GM23338 (cell line): ENCODE data around the gene ACP5. TPM values are rescaled to one million over a fixed set of nuclear protein-coding genes. Genes with fewer than 3 reads are reported as not detected.

ENCODE experiments used
- ATAC-seq: fragments of 200-7000 bp; cut with Tn5 transposase; 3 replicates; pipeline ENCODE4 v1.9.1; 2020
- DNase-seq: peaks from one replicate; pipeline ENCODE4 v3.0.0-alpha.2; 2015; ENCODE audit warnings: low spot score
- H2AFZ ChIP-seq: fragments of 200-600 bp; sonication (generic); 2 replicates; pipeline ENCODE4 v1.8.0; 2016; ENCODE audit warnings: antibody characterized with exemption, mild to moderate bottlenecking, moderate library complexity
- H3F3A ChIP-seq: fragments of 200-600 bp; sonication (generic); replicated peaks from 2 replicates; pipeline ENCODE4 v1.8.0; 2017; ENCODE audit warnings: antibody characterized with exemption, mixed run types, low read depth
- H3K27ac ChIP-seq: fragments of 200-600 bp; sonication (generic); 2 replicates; pipeline ENCODE4 v1.6.1; 2016; ENCODE audit warnings: low read depth
- H3K27me3 ChIP-seq: fragments of 200-600 bp; sonication (generic); 2 replicates; pipeline ENCODE4 v1.8.0; 2016; ENCODE audit warnings: mild to moderate bottlenecking, mixed run types, moderate library complexity; ENCODE audit not compliant: insufficient read depth
- H3K36me3 ChIP-seq: fragments of 200-600 bp; sonication (generic); 2 replicates; pipeline ENCODE4 v1.8.0; 2016; ENCODE audit warnings: mild to moderate bottlenecking; ENCODE audit not compliant: insufficient read depth
- H3K4me1 ChIP-seq: fragments of 200-600 bp; sonication (generic); 2 replicates; pipeline ENCODE4 v1.8.0; 2016; ENCODE audit warnings: mild to moderate bottlenecking, moderate library complexity; ENCODE audit not compliant: insufficient read depth
- H3K4me2 ChIP-seq: fragments of 200-600 bp; sonication (generic); 2 replicates; pipeline ENCODE4 v1.7.1; 2017; ENCODE audit warnings: mixed run types
- H3K4me3 ChIP-seq: fragments of 200-600 bp; sonication (generic); 2 replicates; pipeline ENCODE4 v1.6.1; 2016; ENCODE audit warnings: mixed run types
- H3K79me2 ChIP-seq: fragments of 200-600 bp; sonication (generic); replicated peaks from 2 replicates; pipeline ENCODE4 v1.8.0; 2017; ENCODE audit warnings: mild to moderate bottlenecking; ENCODE audit not compliant: insufficient read depth
- H3K9me2 ChIP-seq: fragments of 200-600 bp; sonication (generic); 2 replicates; pipeline ENCODE4 v1.8.0; 2017; ENCODE audit not compliant: insufficient read depth
- H4K20me1 ChIP-seq: fragments of 200-600 bp; sonication (generic); replicated peaks from 2 replicates; pipeline ENCODE4 v1.8.0; 2017; ENCODE audit warnings: mild to moderate bottlenecking; ENCODE audit not compliant: insufficient read depth
- H3K27ac Mint-ChIP-seq: 2 replicates; pipeline ENCODE4 v1.8.0; 2020; ENCODE audit warnings: inconsistent platforms, mild to moderate bottlenecking, moderate library complexity, mixed read lengths
- H3K27me3 Mint-ChIP-seq: 3 replicates; pipeline ENCODE4 v1.8.0; 2022; ENCODE audit warnings: low read depth, mild to moderate bottlenecking, moderate library complexity, mixed read lengths, inconsistent platforms; ENCODE audit not compliant: insufficient read depth, poor library complexity
- H3K36me3 Mint-ChIP-seq: 3 replicates; pipeline ENCODE4 v1.8.0; 2021; ENCODE audit warnings: low read depth, mild to moderate bottlenecking, inconsistent platforms, moderate library complexity, mixed read lengths
- H3K4me1 Mint-ChIP-seq: 3 replicates; pipeline ENCODE4 v1.8.0; 2020; ENCODE audit warnings: mild to moderate bottlenecking, inconsistent platforms, mixed read lengths
- H3K4me3 Mint-ChIP-seq: 3 replicates; pipeline ENCODE4 v1.8.0; 2021; ENCODE audit warnings: moderate library complexity, mild to moderate bottlenecking, inconsistent platforms, mixed read lengths
- H3K9me3 Mint-ChIP-seq: 3 replicates; pipeline ENCODE4 v1.8.0; 2020; ENCODE audit warnings: moderate library complexity, mild to moderate bottlenecking, inconsistent platforms, mixed read lengths
- CREB1 ChIP-seq: fragments of 250-450 bp; sonication (Bioruptor Pico); IDR thresholded peaks from 2 replicates; pipeline ENCODE4 v1.5.0; 2020; ENCODE audit warnings: low read depth, mild to moderate bottlenecking, moderate library complexity
- JUNB ChIP-seq: IDR thresholded peaks from one replicate; pipeline ENCODE4 v1.6.1; 2016; ENCODE audit warnings: antibody characterized with exemption; ENCODE audit not compliant: unreplicated experiment
- POLR2AphosphoS5 ChIP-seq: IDR thresholded peaks from 2 replicates; pipeline ENCODE4 v1.6.1; 2016; ENCODE audit warnings: antibody characterized with exemption, low read depth
- ZNF331 ChIP-seq: fragments of 250-450 bp; sonication (Bioruptor Pico); IDR thresholded peaks from 2 replicates; pipeline ENCODE4 v1.5.0; 2020; ENCODE audit warnings: low read depth, mild to moderate bottlenecking, moderate library complexity
- polyA plus RNA-seq: library from polyadenylated mRNA; unstranded; fragments of >200 nt; fragmentation: Nextera tagmentation; extraction: Ambion mirVana; gene quantifications from 2 replicates; pipeline ENCODE4 v1.2.1, GENCODE V29; 2016
- total RNA-seq: library from RNA; depleted of rRNA; stranded (reverse); fragments of >200 nt; shearing (Covaris generic); gene quantifications from 2 replicates; pipeline ENCODE4 v1.2.3, GENCODE V29; 2014

Gene ACP5
- total and polyA plus RNA-seq, 2 experiments from 2014 or later = 6.7 to 12.8 TPM

DNA sequence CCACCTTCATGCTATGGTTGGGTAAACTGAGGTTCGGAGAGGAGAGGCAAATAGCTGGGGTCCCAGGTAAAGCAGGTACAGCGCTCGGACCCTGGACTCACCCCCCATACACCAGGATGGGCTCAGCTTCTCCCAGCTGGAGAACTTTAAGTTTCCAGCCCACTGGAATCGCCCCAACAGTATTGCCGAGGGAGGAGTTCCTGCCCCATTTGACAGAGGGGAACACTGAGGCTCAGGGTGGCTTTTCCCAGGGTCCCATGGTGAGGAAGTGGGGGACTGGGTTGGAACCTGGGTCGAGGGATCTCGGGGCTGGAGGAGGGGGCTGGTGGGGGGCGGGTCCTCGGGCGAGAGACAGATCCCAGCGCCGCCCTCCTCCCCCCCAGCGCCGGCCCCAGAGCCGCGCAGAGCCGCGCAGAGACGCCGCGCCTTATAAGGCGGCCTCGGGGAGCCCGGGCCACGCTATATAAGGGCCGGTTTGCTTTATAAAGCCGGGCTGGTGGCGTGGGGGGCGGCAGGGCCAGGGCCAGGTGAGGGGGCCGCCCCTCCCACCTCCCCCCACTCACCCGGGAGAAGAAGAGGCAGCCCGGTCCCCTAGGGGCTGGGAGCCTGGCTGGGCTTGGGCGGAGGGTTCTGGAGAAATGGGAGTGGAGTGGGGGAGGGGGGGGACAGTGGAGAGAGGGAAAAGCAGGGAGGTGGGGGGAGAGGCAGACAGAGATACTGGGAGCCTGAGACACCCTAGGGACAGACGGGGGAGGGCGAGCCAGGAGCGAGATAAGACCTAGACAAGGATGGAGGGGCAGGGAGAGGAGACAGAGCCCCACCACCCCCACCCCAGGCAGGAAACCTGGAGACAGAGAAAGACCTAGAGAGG, 37.7 kb downstream of the ACP5 start:
- H4K20me1 ChIP-seq = no peaks in the 10 kb centered on the region
- peak overlapping the region; percentile 63 for H3K4me3 ChIP-seq
- no peaks in the 10 kb centered on the region for H3K27me3 ChIP-seq
- H3K36me3 Mint-ChIP-seq = no peaks in the 10 kb centered on the region
- no peaks in the 10 kb centered on the region for H3K9me2 ChIP-seq
- peaks cover 19% of the 10 kb centered on the region for H3K27me3 Mint-ChIP-seq
- no peaks in the 10 kb centered on the region for H3K36me3 ChIP-seq
- H3K27ac ChIP-seq = 0 out of 2 replicates have a peak overlapping the region, but pooled peaks have one; percentile 32
- peak; percentile 26; the same call in 1 of the 2 replicates for TF ChIP-seq CREB1 (CRISPR knock-in tag)
- no peak for TF ChIP-seq ZNF331 (CRISPR knock-in tag)
- TF ChIP-seq POLR2AphosphoS5 = peak; percentile 40; the same call in 1 of the 2 replicates
- no peaks in the 10 kb centered on the region for H3K79me2 ChIP-seq
- no peaks in the 10 kb centered on the region for H3K9me3 Mint-ChIP-seq
- peaks cover 18% of the 10 kb centered on the region for H3K4me1 ChIP-seq
- peak overlapping the region; percentile 77; the same call in 1 of the 2 replicates for H3K27ac Mint-ChIP-seq
- DNase-seq (peak; percentile 70), ATAC-seq (peak; percentile 75)
- peak overlapping the region; percentile 90 for H3K4me2 ChIP-seq
- H3F3A ChIP-seq = peaks cover 9% of the 10 kb centered on the region; the same call in 1 of the 2 replicates
- peak overlapping the region; percentile 61 for H3K4me3 Mint-ChIP-seq
- peak overlapping the region; percentile 56; the same call in 1 of the 2 replicates for H2AFZ ChIP-seq
- H3K4me1 Mint-ChIP-seq = peaks cover 23% of the 10 kb centered on the region

DNA sequence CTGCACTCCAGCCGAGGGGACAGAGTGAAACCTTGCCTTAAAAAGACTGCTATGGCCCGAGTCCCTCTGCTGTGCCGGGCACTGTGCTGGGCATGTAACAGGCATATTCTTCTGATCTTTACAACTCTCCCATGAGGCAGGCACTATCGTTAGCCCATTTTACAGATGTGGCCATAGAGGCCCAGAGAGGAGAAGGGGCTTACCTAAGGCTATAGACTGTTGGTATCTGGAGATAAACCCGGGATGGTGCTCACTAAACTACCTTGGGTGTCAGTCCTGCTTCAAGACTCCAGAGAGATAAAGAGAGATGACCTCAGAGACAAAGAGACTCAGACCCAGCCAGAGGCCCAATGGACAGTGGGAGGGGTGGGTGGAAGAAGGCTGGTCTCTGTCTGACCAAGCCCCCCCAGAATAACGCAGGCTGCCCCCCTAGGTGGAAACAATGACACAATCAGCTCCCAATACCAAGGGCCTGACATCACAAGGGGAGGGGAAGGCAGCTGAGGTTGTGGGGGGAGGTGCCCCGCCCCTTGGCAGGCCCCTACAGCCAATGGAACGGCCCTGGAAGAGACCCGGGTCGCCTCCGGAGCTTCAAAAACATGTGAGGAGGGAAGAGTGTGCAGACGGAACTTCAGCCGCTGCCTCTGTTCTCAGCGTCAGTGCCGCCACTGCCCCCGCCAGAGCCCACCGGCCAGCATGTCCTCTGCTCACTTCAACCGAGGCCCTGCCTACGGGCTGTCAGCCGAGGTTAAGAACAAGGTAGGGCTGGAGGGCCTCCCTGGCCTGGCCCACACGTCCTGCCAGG, 39.0 kb downstream of the ACP5 start, which contains the start of gene CNN1:
CNN1 (plus strand) TSS at position 620 of the 805 bp plus-strand sequence; CDS start at position 697, 77 bp downstream.
- DNase-seq (peak; percentile 86), ATAC-seq (peak; percentile 59)
- no peaks in the 10 kb centered on the region for H3K9me2 ChIP-seq
- TF ChIP-seq JUNB = no peak
- peak; percentile 68 for TF ChIP-seq CREB1 (CRISPR knock-in tag)
- Mint-ChIP-seq H3K9me3 (no peaks in the 10 kb centered on the region), H3K4me3 (peak within 1 kb of the TSS; percentile 58), H3K36me3 (no peaks in the 10 kb centered on the region), H3K27me3 (peaks cover 23% of the 10 kb centered on the region), H3K27ac (peak within 1 kb of the TSS; percentile 76), H3K4me1 (peaks cover 23% of the 10 kb centered on the region)
- no peaks in the 10 kb centered on the region for H3K36me3 ChIP-seq
- no peaks in the 10 kb centered on the region for H3K79me2 ChIP-seq
- H3K4me3 ChIP-seq = peak within 1 kb of the TSS; percentile 63
- peak within 1 kb of the TSS; percentile 90 for H3K4me2 ChIP-seq
- peaks cover 5% of the 10 kb centered on the region; the same call in 1 of the 2 replicates for H3K27me3 ChIP-seq
- peak within 1 kb of the TSS; percentile 2; the same call in 1 of the 2 replicates for H2AFZ ChIP-seq
- H4K20me1 ChIP-seq = no peaks in the 10 kb centered on the region
- H3K4me1 ChIP-seq = peaks cover 18% of the 10 kb centered on the region
- H3K27ac ChIP-seq = peak within 1 kb of the TSS; percentile 85; the same call in 1 of the 2 replicates
- peaks cover 9% of the 10 kb centered on the region; the same call in 1 of the 2 replicates for H3F3A ChIP-seq
